Measurements from ENCODE around the gene GLP1R.

Gene GLP1R

GRCh38 chr6:39062014-39062740 lies 13.6 kb downstream of the GLP1R start:
- no peak for DNase-seq (ENCODE audit: low read depth in 2 of 2)

- no peak for DNase-seq (ENCODE audit: low read depth in 2 of 2)
These were observed 14.9 kb downstream of the GLP1R start for GRCh38 chr6:39063526-39063925.

GRCh38 chr6:39065561-39065960 lies 17.0 kb downstream of the GLP1R start:
- no peak for DNase-seq (ENCODE audit: low read depth in 2 of 2)

GRCh38 chr6:39068391-39068790 lies 19.8 kb downstream of the GLP1R start:
- DNase-seq (ENCODE audit: low read depth in 2 of 2): no peak

- DNase-seq (ENCODE audit: low read depth in 2 of 2): no peak
These were observed 24.2 kb downstream of the GLP1R start for GRCh38 chr6:39072830-39073229.

- DNase-seq (ENCODE audit: low read depth in 2 of 2): no peak
These were observed 25.1 kb downstream of the GLP1R start for GRCh38 chr6:39073471-39074355.

GRCh38 chr6:39074486-39074885 lies 25.9 kb downstream of the GLP1R start:
- DNase-seq (ENCODE audit: low read depth in 2 of 2): no peak

GRCh38 chr6:39075010-39075686 lies 26.6 kb downstream of the GLP1R start:
- DNase-seq (ENCODE audit: low read depth in 2 of 2): no peak

GRCh38 chr6:39075807-39076622 lies 27.4 kb downstream of the GLP1R start:
- no peak for DNase-seq (ENCODE audit: low read depth in 2 of 2)

- no peak for DNase-seq (ENCODE audit: low read depth in 2 of 2)
These were observed 28.3 kb downstream of the GLP1R start for GRCh38 chr6:39076623-39077535.

- no peak for DNase-seq (ENCODE audit: low read depth in 2 of 2)
These were observed 29.5 kb downstream of the GLP1R start for GRCh38 chr6:39077882-39078594.

- no peak for DNase-seq (ENCODE audit: low read depth in 2 of 2)
These were observed 30.1 kb downstream of the GLP1R start for GRCh38 chr6:39078695-39079094.

GRCh38 chr6:39079197-39080125 lies 30.9 kb downstream of the GLP1R start:
- no peak for DNase-seq (ENCODE audit: low read depth in 2 of 2)

- DNase-seq (ENCODE audit: low read depth in 2 of 2): no peak
These were observed 31.8 kb downstream of the GLP1R start for GRCh38 chr6:39080246-39080875.

- DNase-seq (ENCODE audit: low read depth in 2 of 2): no peak
These were observed 33.7 kb downstream of the GLP1R start for GRCh38 chr6:39082310-39082709.

- DNase-seq (ENCODE audit: low read depth in 2 of 2): no peak
These were observed 34.7 kb downstream of the GLP1R start for GRCh38 chr6:39083231-39083634.

- no peak for DNase-seq (ENCODE audit: low read depth in 2 of 2)
These were observed 35.9 kb downstream of the GLP1R start for GRCh38 chr6:39084506-39084905.

GRCh38 chr6:39085129-39085797 lies 36.7 kb downstream of the GLP1R start:
- DNase-seq (ENCODE audit: low read depth in 2 of 2): no peak
